Activated T-cell treated with anti-CD3 and anti-CD28 coated beads, Interleukin-2, amount 50 U/mL, for 1 hour (primary cell): Measurements from ENCODE around the gene PCDH12.

Experiments used
- DNase-seq: peaks from one replicate; pipeline ENCODE4 v3.0.0-alpha.2; 2020

Gene PCDH12

GRCh38 chr5:141906517-141906916 is 51.5 kb downstream of the PCDH12 start:
- DNase-seq, result no peak

GRCh38 chr5:141904551-141904950 is 53.5 kb downstream of the PCDH12 start:
- DNase-seq, result no peak

- no peak for DNase-seq
Observed at GRCh38 chr5:141903261-141903660, 54.7 kb downstream of the PCDH12 start.

- no peak for DNase-seq
Observed at GRCh38 chr5:141902015-141902814, 55.8 kb downstream of the PCDH12 start.

- DNase-seq, result no peak
Observed at GRCh38 chr5:141898448-141899049, 59.5 kb downstream of the PCDH12 start.

GRCh38 chr5:141897425-141897824 is 60.6 kb downstream of the PCDH12 start:
- no peak for DNase-seq
